Measurements from ENCODE around the gene CEACAM16.

The CEACAM16 gene

GRCh38 chr19:44726465-44726864 lies 27.5 kb downstream of the CEACAM16 start:
- no peak for DNase-seq

GRCh38 chr19:44728178-44728577 lies 29.2 kb downstream of the CEACAM16 start:
- no peak for DNase-seq

- no peak for DNase-seq
Observed at GRCh38 chr19:44729516-44730033, 30.6 kb downstream of the CEACAM16 start.

- no peak for DNase-seq
Observed at GRCh38 chr19:44731081-44731480, 32.1 kb downstream of the CEACAM16 start.

GRCh38 chr19:44731622-44732021 lies 32.7 kb downstream of the CEACAM16 start:
- no peak for DNase-seq

GRCh38 chr19:44732235-44733014 lies 33.5 kb downstream of the CEACAM16 start:
- no peak for DNase-seq

- DNase-seq, result no peak
Observed at GRCh38 chr19:44734357-44734756, 35.4 kb downstream of the CEACAM16 start.

GRCh38 chr19:44735011-44735410 lies 36.1 kb downstream of the CEACAM16 start:
- DNase-seq, result no peak

GRCh38 chr19:44737238-44738071 lies 38.5 kb downstream of the CEACAM16 start:
- no peak for DNase-seq

GRCh38 chr19:44738136-44738535 lies 39.2 kb downstream of the CEACAM16 start:
- DNase-seq, result no peak

- no peak for DNase-seq
Observed at GRCh38 chr19:44738603-44739558, 39.9 kb downstream of the CEACAM16 start.

- DNase-seq, result no peak
Observed at GRCh38 chr19:44740351-44740824, 41.4 kb downstream of the CEACAM16 start.

- DNase-seq, result no peak
Observed at GRCh38 chr19:44741258-44741731, 42.3 kb downstream of the CEACAM16 start.

- no peak for DNase-seq
Observed at GRCh38 chr19:44741841-44742329, 42.9 kb downstream of the CEACAM16 start.

- no peak for DNase-seq
Observed at GRCh38 chr19:44742330-44743061, 43.5 kb downstream of the CEACAM16 start.

GRCh38 chr19:44744871-44745332 lies 46.0 kb downstream of the CEACAM16 start:
- DNase-seq, result no peak

GRCh38 chr19:44745341-44745831 lies 46.4 kb downstream of the CEACAM16 start:
- DNase-seq, result no peak

- no peak for DNase-seq
Observed at GRCh38 chr19:44745887-44746600, 47.1 kb downstream of the CEACAM16 start.

GRCh38 chr19:44746616-44746945 lies 47.6 kb downstream of the CEACAM16 start:
- DNase-seq, result no peak

- peak; percentile 97 for DNase-seq
Observed at GRCh38 chr19:44746946-44747738, 48.2 kb downstream of the CEACAM16 start.

All from activated CD4-positive, alpha-beta T cell treated with anti-CD3 and anti-CD28 coated beads for 4 hours (primary cell).